ENCODE measurements around the gene OTOG.

The OTOG gene

DNA sequence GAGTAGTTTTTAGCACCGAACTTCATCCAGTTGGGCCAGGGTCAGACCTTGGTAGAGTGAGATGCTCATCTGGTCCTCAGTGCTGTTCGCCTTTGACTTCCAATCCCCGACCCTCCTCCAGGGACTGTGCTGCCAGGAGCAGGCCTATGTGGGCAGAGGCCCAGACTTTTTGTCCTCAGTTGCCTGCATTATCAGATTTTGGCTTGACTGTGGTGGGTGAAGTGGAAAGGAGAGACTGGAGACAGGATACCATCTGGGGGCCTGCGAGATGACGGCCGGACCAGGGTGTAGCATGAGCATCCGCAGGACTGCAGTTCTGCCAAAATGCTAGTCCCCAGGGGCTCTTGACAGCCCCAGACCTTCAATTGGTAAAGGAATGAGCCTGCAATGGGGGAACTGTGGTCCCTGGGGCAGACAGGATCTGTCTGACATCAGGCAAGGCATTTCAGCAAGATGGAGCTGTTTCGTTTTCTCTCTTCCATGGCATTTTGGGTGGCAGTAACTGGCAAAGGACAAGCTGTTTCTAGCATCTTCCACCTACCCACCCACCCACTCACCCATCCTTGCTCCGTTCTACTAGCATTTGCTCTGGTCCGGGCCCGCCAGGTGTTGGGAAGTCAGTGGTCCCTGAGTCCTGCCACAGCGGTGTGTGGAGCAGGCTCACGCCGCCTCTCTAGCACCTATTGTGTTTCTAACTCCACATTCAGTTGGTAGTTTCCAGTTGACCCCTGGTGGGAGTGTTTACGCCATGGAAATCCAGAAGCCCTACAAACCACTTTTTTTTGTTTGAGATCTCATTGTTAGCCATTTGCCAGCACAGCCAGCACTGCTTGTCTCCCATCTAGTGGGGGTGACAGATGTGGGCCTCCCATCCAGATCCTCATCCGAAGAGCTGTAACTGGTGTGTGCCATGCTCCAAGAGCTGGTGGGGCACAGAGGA, 53.5 kb downstream of the OTOG start:
- Mint-ChIP-seq H3K36me3 (ENCODE audit: low read depth) (no peaks in the 10 kb centered on the region), H3K27ac (no peak overlapping the region), H3K4me1 (ENCODE audit: low read depth) (no peaks in the 10 kb centered on the region), H3K4me3 (no peak overlapping the region), H3K9me3 (no peaks in the 10 kb centered on the region), H3K27me3 (ENCODE audit: low read depth) (no peaks in the 10 kb centered on the region)
- DNase-seq (ENCODE audit: low spot score): peak; percentile 2

DNA sequence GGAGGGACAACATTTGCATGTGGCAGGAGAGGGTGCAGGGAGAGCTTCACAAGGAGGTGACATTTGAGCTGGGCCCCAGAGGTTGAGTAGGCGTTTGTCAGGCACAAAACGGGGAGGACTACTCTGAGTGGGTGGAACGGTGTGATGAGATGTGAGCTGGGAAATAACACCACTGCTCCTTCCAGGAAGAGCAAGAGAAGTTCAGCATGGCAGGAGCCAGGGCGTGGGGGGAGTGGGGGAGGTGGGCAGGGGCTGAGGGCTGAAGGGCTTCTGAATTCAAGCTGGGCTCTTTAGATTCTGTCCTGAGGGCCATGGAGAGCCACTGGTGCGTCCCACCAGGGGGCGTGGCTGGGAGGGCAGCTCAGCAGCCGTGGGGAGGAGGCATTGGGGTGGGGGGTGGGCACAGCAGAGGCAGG, 54.2 kb downstream of the OTOG start:
- DNase-seq (ENCODE audit: low spot score): peak; percentile 5
- Mint-ChIP-seq H3K27me3 (ENCODE audit: low read depth) (no peaks in the 10 kb centered on the region), H3K4me3 (no peak overlapping the region), H3K4me1 (ENCODE audit: low read depth) (no peaks in the 10 kb centered on the region), H3K9me3 (no peaks in the 10 kb centered on the region), H3K36me3 (ENCODE audit: low read depth) (no peaks in the 10 kb centered on the region), H3K27ac (no peak overlapping the region)

DNA sequence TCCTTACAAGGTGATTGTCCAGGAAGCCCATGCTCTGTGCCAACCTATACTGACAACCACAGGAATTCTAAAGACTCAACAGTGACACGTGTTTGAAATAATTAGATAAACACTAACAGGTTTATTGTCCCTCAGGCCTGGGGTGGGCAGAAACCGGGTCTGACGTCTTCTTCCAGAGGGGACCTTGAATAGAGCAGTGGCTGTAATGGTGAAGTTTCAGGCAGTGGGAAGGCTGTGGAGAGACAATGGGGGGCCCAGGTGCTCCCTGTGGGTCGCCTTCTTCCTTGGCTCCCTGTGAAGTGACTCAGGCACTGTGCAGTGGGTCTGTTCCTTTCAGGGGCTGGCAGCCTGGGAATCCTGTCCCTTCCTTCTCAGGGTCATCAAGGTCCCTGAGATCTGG, 54.6 kb downstream of the OTOG start:
- no peak for DNase-seq (ENCODE audit: low spot score)
- Mint-ChIP-seq H3K27ac (no peak overlapping the region), H3K4me3 (no peak overlapping the region), H3K9me3 (no peaks in the 10 kb centered on the region), H3K27me3 (ENCODE audit: low read depth) (no peaks in the 10 kb centered on the region), H3K36me3 (ENCODE audit: low read depth) (no peaks in the 10 kb centered on the region), H3K4me1 (ENCODE audit: low read depth) (no peaks in the 10 kb centered on the region)

DNA sequence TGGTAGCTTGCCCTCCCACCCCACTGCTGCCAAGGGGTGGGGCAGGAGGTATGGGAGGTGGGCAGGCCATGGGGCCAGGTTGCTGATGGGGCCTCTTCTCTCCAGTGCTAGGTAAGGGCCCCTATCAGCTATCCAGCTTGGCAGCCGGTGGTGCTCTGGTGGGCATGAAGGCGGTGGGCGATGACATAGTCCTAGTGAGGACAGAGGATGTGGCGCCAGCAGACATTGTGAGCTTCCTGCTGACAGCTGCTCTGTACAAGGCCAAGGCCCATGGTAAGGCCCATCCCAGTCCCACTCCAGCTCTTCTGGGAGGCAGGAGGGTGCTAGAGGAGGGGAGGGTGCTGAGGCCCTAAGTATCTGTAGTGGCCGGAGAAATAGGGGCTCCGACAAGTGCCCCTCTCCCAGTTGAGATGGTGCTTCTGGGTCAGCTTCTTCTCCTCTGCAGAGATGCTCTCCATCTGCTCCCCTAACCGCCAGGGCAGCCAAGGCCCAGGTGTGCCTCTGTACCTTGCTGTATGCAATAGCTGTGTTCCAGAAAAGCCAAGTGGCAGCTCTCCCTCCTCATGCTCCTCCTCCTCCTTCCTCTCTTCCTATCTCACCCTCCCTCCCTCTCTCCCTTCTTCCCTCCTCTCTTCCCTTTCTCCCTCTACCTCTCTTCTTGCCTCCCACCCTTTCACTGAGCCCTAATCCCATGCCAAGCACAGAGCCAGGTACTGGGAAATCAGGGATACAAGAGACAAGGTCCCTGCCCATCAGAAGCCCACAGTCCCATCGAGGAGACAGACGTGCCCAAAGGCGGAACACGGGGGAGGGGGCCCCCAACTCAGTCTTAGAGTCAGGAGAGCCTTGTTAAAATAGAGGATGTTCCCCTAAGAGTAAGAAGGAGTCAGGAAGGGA, 55.3 kb downstream of the OTOG start:
- H3K27ac Mint-ChIP-seq: no peak overlapping the region
- no peak overlapping the region for H3K4me3 Mint-ChIP-seq
- H3K4me1 Mint-ChIP-seq (ENCODE audit: low read depth): no peaks in the 10 kb centered on the region
- DNase-seq (ENCODE audit: low spot score): peak; percentile 1
- H3K9me3 Mint-ChIP-seq: no peaks in the 10 kb centered on the region
- H3K36me3 Mint-ChIP-seq (ENCODE audit: low read depth): no peaks in the 10 kb centered on the region
- no peaks in the 10 kb centered on the region for H3K27me3 Mint-ChIP-seq (ENCODE audit: low read depth)

DNA sequence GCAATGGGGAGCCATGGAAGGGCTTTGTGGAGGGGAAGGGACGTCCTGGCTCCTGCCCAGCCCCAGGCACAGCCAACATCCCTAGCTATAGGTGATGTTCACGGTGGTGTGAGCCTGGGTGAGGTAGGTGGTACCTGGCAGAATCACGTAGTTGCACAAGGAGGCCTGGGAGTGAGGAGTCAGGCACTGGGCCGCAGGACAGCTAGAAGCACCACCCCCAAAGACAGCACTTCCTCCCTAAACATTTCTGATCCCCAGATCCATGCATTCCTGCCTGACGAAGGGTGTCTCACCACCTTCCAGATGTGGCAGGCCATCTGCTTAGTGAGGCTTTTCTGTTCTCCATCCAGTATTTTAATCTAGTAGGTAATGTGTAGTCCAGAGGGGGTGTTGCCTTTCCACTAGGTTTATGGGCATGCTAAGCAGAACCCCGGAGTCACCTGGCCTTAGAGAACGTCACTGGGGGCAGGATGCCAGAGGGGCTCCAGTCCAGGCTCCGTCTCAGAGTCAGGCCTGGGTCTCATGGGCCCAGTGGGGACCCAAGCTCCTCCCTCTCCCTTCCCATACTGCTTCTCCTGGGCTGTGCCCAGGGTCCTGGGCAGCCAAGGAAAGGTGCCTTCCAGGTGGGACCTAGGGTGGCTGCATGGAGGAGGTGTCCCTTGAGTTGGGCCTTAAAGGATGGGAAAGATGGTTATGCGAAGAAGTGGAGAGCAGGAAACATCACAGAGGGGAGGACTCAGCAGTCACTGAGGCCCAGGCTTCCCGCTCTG, 56.2 kb downstream of the OTOG start:
- H3K4me3 Mint-ChIP-seq: no peak overlapping the region
- H3K4me1 Mint-ChIP-seq (ENCODE audit: low read depth): no peaks in the 10 kb centered on the region
- H3K9me3 Mint-ChIP-seq: no peaks in the 10 kb centered on the region
- peak; percentile 3 for DNase-seq (ENCODE audit: low spot score)
- H3K27me3 Mint-ChIP-seq (ENCODE audit: low read depth): no peaks in the 10 kb centered on the region
- H3K27ac Mint-ChIP-seq: no peak overlapping the region
- no peaks in the 10 kb centered on the region for H3K36me3 Mint-ChIP-seq (ENCODE audit: low read depth)

- Mint-ChIP-seq H3K9me3 (no peaks in the 10 kb centered on the region), H3K4me3 (no peak overlapping the region), H3K27me3 (ENCODE audit: low read depth) (no peaks in the 10 kb centered on the region)
These were observed 57.3 kb downstream of the OTOG start for GRCh38 chr11:17604201-17604914.

DNA sequence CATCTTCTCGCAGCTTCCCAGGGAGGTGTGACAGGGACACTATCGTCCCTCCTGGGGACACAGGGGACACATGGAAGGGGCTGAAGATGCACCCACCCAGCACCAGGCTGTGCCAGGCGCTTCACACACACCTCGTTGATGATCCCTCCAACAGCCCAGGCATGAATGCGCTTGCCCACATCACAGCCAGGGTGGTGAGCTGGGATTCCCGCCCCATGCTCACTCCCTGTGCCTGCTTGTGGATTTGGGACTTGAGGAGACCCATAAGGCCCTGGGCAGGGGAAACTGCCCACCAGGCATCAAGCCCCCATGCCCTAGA, 57.8 kb downstream of the OTOG start:
- H3K9me3 Mint-ChIP-seq: no peaks in the 10 kb centered on the region

More at GRCh38 chr11:17604201-17604914, 57.3 kb downstream of the OTOG start:
- no peaks in the 10 kb centered on the region for H3K4me1 Mint-ChIP-seq (ENCODE audit: low read depth)
- DNase-seq (ENCODE audit: low spot score): peak; percentile 1
- H3K27ac Mint-ChIP-seq: no peak overlapping the region
- H3K36me3 Mint-ChIP-seq (ENCODE audit: low read depth): no peaks in the 10 kb centered on the region

GRCh38 chr11:17605651-17606122, 58.6 kb downstream of the OTOG start:
- no peak for DNase-seq (ENCODE audit: low spot score)
- H3K9me3 Mint-ChIP-seq: no peaks in the 10 kb centered on the region
- H3K4me3 Mint-ChIP-seq: no peak overlapping the region
- no peak overlapping the region for H3K27ac Mint-ChIP-seq
- no peaks in the 10 kb centered on the region for H3K36me3 Mint-ChIP-seq (ENCODE audit: low read depth)
- no peaks in the 10 kb centered on the region for H3K4me1 Mint-ChIP-seq (ENCODE audit: low read depth)
- H3K27me3 Mint-ChIP-seq (ENCODE audit: low read depth): no peaks in the 10 kb centered on the region

More for the DNA sequence above, 57.8 kb downstream of the OTOG start:
- Mint-ChIP-seq H3K27me3 (ENCODE audit: low read depth) (no peaks in the 10 kb centered on the region), H3K4me1 (ENCODE audit: low read depth) (no peaks in the 10 kb centered on the region), H3K27ac (no peak overlapping the region), H3K36me3 (ENCODE audit: low read depth) (no peaks in the 10 kb centered on the region), H3K4me3 (no peak overlapping the region)
- peak; percentile 2 for DNase-seq (ENCODE audit: low spot score)

DNA sequence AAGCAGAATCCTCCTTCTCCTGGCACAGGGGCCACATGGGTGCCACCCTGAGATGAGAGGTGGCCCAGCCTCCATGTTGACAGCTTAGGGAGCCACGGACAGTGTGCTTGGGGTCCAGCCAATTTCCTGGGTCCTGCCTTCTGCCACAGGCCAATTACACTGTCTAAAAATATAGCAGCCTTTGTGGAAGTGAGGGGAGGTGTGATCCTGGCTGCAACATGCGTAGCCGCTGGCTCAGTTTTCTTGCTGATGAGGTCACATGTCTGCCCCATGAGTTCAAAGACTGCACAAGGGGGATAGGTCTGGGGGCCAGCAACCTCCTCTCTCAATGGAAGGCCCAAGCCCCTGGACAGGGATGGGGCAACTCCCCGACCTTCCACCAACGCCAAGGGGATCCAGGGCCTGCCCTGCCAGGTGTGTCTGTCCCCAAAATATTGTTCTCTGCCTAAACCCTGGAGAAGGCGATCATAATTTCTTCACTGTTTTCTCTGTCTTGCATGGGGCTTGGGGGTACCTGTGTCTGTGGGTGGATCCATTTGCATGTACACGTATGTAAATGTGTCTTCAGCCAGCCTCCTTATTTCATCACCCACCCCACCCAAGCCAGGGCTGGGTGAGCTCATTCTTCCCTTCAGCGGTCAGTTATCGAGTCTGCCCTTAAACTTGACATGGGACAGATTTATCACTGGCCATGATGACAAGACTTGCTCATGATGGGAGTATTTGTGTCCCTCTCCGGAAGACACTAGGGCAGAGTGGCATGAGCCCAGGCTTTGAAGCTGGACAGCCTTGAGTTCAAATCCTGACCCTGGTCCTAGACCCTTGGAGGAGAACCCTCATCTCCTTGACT, 59.4 kb downstream of the OTOG start:
- no peak overlapping the region for H3K4me3 Mint-ChIP-seq
- H3K36me3 Mint-ChIP-seq (ENCODE audit: low read depth): no peaks in the 10 kb centered on the region
- H3K27me3 Mint-ChIP-seq (ENCODE audit: low read depth): no peaks in the 10 kb centered on the region
- H3K27ac Mint-ChIP-seq: no peak overlapping the region
- no peaks in the 10 kb centered on the region for H3K4me1 Mint-ChIP-seq (ENCODE audit: low read depth)
- DNase-seq (ENCODE audit: low spot score): no peak
- H3K9me3 Mint-ChIP-seq: no peaks in the 10 kb centered on the region

- no peaks in the 10 kb centered on the region for H3K4me1 Mint-ChIP-seq (ENCODE audit: low read depth)
- H3K27me3 Mint-ChIP-seq (ENCODE audit: low read depth): no peaks in the 10 kb centered on the region
- no peaks in the 10 kb centered on the region for H3K9me3 Mint-ChIP-seq
- H3K4me3 Mint-ChIP-seq: no peak overlapping the region
- H3K27ac Mint-ChIP-seq: no peak overlapping the region
- no peak for DNase-seq (ENCODE audit: low spot score)
- no peaks in the 10 kb centered on the region for H3K36me3 Mint-ChIP-seq (ENCODE audit: low read depth)
These were observed 60.0 kb downstream of the OTOG start for GRCh38 chr11:17607083-17607429.

DNA sequence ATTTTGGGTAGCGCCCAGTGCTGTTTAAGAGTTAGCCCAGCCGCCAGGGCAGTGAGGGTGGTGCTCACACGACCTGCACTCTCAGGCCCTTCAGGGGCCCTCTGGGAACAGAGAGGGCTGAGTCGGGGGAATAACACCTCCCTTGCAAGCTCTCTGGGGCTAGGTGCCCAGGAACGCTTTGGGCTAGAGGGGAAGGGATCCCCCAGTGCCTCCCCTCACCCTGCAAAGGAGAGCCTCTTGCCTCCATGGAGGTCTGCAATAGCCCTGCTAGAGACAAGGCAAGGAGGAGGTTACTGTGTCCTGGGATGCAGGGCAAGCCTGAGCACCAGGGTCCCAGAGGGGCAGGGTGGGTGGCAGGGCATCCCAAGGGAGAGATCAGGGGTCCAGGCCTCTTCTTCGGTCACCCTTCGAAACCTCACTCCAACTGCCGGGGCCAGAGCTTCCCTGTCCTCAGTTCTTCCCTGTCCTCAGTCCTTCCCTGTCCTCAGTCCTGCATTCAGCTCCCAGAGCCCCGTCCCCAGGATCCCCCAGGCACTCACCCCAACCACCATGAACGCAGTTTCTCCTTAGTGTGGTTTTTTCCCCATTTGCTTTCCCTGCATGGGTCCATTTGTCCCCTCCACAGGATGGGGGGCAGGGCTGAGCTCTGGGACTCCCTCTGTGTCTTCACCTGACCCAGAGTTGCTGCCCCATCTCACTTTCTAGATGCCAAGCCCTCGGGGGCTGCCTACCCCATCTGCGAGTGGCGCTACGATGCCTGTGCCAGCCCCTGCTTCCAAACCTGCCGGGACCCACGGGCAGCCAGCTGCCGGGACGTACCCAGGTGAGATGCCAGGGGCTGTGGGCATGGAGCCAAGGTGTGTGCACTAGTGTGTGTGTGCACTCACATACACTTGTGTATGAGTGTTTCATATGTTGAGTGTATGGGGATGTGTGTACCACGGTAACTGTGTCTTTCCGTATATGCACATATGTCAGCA, 60.8 kb downstream of the OTOG start:
- no peaks in the 10 kb centered on the region for H3K36me3 Mint-ChIP-seq (ENCODE audit: low read depth)
- H3K4me1 Mint-ChIP-seq (ENCODE audit: low read depth): no peaks in the 10 kb centered on the region
- no peak overlapping the region for H3K27ac Mint-ChIP-seq
- DNase-seq (ENCODE audit: low spot score): no peak
- H3K9me3 Mint-ChIP-seq: no peaks in the 10 kb centered on the region
- no peaks in the 10 kb centered on the region for H3K27me3 Mint-ChIP-seq (ENCODE audit: low read depth)
- no peak overlapping the region for H3K4me3 Mint-ChIP-seq

GRCh38 chr11:17608821-17609220, 61.8 kb downstream of the OTOG start:
- Mint-ChIP-seq H3K36me3 (ENCODE audit: low read depth) (no peaks in the 10 kb centered on the region), H3K27me3 (ENCODE audit: low read depth) (no peaks in the 10 kb centered on the region), H3K9me3 (no peaks in the 10 kb centered on the region), H3K4me3 (no peak overlapping the region), H3K4me1 (ENCODE audit: low read depth) (no peaks in the 10 kb centered on the region), H3K27ac (no peak overlapping the region)
- DNase-seq (ENCODE audit: low spot score): peak; percentile 2
